Measurements from ENCODE around the gene SORL1. TPM values are rescaled to one million over a fixed set of nuclear protein-coding genes. Genes with fewer than 3 reads are reported as not detected.

Gene SORL1
- total and polyA plus RNA-seq, 2 of the 8 experiments (the other 6 are each of a cell fraction or from before 2014, with no cell fraction given), result 38.1 to 65.5 TPM

DNA sequence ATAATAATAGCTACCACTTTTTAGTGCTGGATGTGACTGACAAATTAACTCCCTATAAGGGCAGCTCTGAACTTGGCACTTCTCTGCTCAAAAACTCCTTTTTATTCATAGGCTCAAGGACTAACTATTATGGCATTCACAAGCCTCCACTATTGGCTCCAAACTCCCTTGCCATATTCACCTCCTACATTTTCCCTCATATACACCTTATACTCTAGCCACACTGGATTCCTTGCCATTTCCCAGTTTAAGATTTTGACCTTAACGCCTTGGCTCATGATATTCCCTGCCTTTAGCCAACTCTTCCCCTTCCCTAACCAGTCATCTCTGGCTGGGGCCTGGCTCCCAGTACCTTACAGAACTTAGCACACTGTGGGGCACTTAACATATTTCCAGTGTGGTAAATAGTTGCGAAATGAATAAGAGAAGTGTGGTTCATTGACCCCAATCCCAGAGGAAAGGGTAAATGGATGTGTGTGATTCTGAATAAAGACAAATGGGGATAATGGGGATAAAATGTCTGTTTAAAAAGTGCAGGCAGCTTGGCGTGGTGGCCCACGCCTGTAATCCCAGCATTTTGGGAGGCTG is 40.0 kb upstream of the SORL1 start (continued):
- TF ChIP-seq TEAD4 (IDR thresholded peaks at IDR 0.05; ENCODE audit: low read depth, low read length), result no peak
- TF ChIP-seq NRF1 (IDR thresholded peaks at IDR 0.05; ENCODE audit: low read depth, low read length), result no peak
- TF ChIP-seq NANOG (IDR thresholded peaks at IDR 0.05; ENCODE audit: insufficient read depth, low read depth, low read length, poor library complexity, severe bottlenecking), result no peak

Measured in H1 (cell line).